ENCODE measurements around the gene C1QL4.
"Not testable (repeated sequence)": the region's sequence is repeated elsewhere in the genome, so short reads cannot be mapped to it uniquely, and the experiment has no call there.

The C1QL4 gene

DNA sequence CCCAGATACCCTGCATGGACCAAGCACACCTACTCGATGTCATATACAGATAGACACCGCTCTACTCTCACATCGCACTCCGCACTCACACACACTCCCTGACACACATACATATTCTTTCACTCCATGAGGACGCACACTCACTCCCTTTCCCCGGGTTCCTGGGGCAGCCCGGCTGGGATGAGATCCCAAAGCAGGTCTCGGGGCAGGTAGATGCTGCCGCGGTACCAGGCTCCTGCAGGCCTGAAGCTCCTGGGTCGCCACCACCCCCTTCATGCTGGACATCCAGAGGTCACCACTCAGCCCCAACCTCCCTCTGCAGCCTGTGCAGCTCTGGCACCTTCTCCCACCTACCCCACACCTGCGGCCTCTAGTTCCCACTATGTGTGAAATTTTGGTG is 2.3 kb downstream of the C1QL4 start:
- in situ Hi-C loops (cut with MboI; ENCODE audit: low sequenced_read_pairs) = loop anchor here (5.0 kb wide), 1 partner anchor 47 kb away; no protein-coding TSS in a partner anchor

DNA sequence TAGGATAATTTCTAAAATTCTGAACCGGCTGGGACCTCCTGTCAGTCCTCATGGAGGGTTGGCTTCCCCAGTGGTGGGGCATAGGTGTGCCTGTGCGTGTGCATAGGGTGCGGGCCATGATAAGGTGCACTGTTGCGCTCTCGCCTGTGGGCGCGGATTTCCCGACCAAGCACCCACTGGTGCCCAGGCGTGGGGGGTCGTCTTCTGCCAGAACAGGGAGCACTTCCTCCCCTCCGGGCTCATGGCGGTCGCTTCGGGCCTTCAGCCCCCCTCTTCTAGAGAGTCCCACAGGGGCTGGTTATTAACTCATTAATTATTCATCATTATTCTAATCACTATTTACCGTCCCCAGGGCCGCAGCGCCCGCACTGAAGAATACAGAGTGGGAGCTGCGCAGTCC is 2.8 kb downstream of the C1QL4 start:
- in situ Hi-C loops (cut with MboI; ENCODE audit: low sequenced_read_pairs) = no loop called here

DNA sequence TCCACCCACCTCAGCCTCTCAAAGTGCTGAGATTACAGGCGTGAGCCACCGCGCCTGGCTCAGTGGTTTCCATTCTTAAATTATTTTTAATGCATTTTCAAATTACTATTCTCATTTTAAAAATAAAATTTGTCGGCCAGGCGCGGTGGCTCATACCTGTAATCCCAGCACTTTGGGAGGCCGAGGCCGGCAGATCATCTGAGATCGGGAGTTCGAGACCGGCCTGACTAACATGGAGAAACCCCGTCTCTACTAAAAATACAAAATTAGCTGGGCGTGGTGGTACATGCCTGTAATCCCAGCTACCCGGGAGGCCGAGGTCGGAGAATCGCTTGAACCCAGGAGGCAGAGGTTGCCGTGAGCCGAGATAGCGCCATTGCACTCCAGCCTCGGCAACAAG is 3.2 kb downstream of the C1QL4 start:
- in situ Hi-C loops (cut with MboI; ENCODE audit: low sequenced_read_pairs) = not testable (repeated sequence)

DNA sequence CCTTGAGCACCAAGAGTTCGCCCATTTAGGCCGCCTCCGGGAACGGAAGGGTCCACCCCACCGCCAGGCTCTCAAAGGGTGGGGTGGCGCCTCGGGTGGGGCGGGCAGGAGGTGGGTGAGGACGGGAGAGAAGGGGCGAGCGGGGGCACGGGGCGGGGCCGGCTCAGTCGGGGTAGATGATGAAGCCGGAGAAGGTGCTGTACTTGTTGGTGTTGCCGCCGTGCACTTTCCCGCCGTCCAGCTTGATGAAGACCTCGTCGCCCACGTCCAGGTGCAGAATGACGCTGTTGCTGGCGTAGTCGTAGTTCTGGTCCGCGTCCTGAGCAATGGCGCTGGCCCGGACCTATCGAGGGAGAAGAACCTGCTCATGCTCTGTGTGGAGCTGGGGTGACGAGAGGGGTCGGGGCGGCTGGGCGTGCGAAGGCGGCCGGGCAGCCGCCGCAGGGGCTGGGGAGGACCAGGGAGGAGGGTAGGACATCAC is 4.1 kb downstream of the C1QL4 start:
- in situ Hi-C loops (cut with MboI; ENCODE audit: low sequenced_read_pairs) = no loop called here

DNA sequence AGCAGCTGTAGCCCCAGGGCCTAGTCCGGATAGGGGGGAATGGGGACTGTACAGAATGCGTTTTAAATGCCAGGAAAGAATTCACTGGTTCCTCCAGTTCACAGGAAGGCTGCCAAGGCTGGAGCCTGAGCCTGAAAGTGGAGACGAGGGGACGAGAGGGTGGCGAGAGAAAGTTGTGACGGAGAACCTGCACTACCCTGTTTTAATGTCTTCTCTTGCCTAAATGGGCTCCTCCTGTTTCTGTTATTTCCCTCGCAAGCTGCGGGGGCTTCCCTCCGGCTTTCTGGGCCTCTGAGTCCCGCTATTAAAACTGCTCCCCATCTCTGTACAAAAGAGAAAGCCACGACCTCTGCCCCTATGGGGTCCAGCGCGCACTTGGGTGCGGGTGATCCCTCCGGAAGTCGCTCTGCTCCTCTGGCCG is 4.5 kb downstream of the C1QL4 start:
- in situ Hi-C loops (cut with MboI; ENCODE audit: low sequenced_read_pairs) = no loop called here

DNA sequence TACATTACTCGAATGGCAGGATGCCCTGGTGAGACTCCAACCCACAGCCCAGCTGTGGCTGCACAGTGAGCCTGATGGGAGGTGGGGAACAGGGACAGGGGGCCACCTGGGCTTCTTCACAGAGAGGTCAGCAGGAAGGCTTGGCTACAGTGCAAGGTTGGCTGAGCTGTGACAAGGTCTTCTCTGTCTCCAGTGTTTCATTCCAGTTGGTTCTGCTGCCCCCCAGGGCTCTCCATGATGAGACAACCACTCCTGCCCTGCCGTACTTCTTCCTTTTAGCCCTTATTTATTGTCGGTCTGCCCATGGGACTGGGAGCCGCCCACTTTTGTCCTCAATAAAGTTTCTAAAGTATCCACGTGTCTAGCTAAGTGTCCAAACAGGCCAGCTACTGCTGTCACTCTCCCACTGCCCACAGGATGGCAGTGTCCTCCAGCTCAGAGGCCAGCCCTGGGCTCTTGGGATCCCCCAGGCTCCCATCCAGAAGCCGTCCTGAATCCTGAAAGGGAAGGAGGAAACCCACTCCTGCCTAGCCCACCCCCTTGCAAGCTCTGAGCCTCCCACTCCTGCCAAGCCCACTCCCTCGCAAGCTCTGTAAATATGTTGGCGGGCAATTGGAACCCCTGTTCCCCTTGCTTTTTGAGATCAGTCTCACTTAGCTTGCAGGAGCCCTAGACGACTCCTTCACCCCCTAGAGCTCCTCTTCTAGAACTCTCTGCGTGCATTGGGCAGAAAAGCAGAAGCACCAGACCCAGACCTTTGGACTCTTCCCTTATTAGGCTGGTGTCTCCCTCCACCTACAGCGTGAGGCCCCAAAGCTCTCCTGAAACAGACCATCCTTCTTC is 5.4 kb downstream of the C1QL4 start:
- in situ Hi-C loops (cut with MboI; ENCODE audit: low sequenced_read_pairs) = no loop called here

DNA sequence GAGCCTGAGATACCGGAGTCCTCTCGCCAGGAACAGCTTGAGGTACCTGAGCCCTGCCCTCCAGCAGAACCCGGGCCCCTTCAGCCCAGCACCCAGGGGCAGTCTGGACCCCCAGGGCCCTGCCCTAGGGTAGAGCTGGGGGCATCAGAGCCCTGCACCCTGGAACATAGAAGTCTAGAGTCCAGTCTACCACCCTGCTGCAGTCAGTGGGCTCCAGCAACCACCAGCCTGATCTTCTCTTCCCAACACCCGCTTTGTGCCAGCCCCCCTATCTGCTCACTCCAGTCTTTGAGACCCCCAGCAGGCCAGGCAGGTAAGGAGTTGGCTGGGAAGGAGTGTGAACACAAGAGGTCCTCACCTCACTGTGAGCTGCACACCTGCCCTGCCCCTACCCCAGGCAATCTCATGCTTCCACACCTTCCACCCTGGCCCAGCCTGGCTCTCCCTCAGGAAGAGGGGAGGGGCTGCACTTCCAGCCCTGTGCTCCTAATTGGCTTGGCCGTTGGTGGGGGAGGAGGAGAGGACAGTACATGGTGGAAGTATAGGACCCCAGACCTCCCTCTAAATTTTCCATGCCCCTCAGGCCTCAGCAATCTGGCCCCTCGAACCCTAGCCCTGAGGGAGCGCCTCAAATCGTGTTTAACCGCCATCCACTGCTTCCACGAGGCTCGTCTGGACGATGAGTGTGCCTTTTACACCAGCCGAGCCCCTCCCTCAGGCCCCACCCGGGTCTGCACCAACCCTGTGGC is 6.2 kb downstream of the C1QL4 start:
- in situ Hi-C loops (cut with MboI; ENCODE audit: low sequenced_read_pairs) = no loop called here

DNA sequence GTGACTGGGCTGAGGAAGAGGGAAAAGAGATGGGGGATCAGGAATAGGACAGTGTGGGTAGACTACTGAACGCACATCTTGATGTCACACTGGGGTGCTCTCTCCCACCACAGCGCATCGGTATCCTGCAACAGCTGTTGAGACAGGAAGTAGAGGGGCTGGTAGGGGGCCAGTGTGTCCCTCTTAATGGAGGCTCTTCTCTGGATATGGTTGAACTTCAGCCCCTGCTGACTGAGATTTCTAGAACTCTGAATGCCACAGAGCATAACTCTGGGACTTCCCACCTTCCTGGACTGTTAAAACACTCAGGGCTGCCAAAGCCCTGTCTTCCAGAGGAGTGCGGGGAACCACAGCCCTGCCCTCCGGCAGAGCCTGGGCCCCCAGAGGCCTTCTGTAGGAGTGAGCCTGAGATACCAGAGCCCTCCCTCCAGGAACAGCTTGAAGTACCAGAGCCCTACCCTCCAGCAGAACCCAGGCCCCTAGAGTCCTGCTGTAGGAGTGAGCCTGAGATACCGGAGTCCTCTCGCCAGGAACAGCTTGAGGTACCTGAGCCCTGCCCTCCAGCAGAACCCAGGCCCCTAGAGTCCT is 6.9 kb downstream of the C1QL4 start:
- in situ Hi-C loops (cut with MboI; ENCODE audit: low sequenced_read_pairs) = no loop called here

DNA sequence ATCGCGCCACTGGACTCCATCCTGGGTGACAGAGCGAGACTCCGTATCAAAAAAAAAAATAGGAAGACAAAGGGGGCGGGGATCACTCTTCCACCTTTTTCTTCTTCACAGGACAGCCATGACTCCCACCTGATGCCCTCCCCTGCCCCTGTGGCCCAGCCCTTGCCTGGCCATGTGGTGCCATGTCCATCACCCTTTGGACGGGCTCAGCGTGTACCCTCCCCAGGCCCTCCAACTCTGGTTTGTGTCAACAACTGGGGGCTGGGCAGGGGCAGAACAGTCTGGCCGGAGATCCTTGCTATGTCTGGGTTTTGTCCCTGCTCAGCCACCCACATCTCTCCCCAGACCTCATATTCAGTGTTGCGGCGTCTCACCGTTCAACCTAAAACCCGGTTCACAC is 8.2 kb downstream of the C1QL4 start:
- in situ Hi-C loops (cut with MboI; ENCODE audit: low sequenced_read_pairs) = no loop called here

DNA sequence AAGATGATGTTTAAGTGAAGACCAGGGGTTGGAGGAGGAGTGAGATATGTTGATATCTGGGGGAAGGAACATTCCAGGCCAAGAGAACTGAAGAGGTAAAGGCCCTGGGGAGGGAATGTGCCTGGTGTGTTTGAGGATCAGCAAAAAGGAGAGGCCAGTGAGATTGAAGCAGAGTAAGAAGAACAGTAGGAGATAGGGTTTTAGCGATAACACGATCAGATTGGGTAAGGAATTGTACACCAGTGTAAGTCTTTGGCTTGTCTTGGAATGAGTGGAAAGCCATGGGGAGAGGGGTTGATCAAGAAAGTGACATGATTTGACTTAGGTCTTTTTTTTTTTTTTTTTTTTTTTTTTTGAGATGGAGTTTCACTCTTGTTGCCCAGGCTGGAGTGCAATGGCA is 9.1 kb downstream of the C1QL4 start:
- in situ Hi-C loops (cut with MboI; ENCODE audit: low sequenced_read_pairs) = no loop called here

DNA sequence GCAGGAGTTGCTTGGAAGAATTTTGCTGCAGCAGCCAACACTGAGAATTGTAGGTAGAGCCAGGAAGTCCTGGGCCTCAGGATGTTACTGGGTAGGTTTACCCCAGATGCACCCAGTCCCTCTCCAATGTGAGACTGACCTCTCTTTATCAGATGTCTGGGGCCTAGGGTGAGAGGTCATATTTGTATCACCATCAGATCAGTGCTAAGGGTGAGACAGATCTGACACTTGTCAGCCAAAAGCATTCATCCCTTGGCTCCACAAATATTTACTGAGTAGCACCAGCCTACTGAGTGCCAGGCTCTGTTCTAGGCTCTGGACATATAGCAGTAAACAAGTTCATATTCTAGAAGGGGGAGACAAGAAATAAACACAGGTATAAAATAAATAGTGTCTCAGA is 9.6 kb downstream of the C1QL4 start:
- in situ Hi-C loops (cut with MboI; ENCODE audit: low sequenced_read_pairs) = no loop called here

DNA sequence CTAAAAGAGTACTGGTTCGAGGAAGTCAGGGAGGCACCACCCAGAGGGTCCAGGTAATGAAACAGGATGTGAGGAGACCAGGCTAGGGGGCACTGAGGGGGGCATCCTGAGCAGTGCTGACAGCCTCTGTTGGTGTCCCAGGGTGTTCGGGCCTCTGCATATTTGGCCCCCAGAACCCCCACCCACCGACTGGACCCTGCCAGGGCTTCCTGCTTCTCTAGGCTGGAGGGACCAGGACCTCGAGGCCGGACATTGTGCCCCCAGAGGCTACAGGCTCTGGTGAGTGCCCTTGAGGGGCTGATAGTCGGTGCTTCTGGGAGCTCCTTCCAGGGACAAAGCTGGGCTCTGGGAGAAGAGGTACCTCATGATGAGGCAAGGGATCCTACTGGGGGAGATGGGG is 11.4 kb downstream of the C1QL4 start:
- in situ Hi-C loops (cut with MboI; ENCODE audit: low sequenced_read_pairs) = no loop called here

DNA sequence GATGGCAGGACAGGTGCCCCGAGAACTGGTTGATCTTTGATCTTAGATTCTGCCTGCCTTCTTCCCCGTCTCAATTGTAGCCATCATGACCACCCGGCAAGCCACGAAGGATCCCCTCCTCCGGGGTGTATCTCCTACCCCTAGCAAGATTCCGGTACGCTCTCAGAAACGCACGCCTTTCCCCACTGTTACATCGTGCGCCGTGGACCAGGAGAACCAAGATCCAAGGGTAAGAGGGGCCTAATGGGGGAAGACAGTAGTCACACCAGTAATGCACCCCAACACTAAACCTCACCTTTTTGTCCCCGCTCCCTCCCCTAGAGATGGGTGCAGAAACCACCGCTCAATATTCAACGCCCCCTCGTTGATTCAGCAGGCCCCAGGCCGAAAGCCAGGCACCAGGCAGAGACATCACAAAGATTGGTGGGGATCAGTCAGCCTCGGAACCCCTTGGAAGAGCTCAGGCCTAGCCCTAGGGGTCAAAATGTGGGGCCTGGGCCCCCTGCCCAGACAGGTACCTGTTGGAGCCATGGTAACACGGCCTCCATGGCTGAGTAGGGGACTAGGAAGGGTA is 13.4 kb downstream of the C1QL4 start:
- in situ Hi-C loops (cut with MboI; ENCODE audit: low sequenced_read_pairs) = no loop called here

DNA sequence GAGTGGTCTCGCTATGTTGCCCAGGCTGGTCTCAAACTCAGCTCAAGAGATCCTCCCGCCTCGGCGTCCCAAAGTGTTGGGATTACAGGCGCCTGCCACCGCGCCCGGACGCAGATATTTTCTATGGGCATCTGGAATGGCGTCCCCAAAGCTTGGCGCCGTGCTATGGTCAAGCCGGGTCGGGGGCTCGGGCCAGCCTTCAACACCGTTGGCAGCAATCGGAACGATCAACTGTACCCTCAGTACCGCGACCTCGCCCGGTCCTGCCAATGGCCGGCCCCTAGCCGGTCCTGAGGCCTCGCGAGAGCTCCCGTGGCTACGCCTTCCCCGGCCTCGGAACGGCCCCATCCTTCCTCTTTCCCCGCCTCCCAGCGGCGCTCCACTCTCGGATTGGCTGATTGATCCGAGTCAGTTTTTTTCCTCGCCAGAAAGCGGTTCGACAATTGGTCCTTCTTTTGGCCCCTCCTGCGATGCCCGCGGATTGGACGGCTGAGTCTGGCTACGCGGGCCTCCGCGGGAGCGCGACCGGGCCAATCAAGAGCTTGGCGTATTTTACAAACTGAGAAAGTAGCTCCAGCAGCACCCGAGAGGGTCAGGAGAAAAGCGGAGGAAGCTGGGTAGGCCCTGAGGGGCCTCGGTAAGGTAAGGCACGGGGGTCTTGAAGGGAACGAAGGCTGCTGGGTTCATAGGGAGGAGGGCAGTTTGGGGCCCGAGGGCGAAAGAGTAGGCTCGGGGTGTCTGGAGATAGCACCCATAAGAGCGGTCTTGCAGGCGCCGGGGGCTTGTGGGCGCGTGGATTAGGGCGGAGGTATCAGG is 14.1 kb downstream of the C1QL4 start, which contains the start of gene TROAP:
Gene TROAP (plus strand): TSS at position 548 of the 816 bp plus-strand sequence. CDS start 354 bp downstream, outside the sequence.
- in situ Hi-C loops (cut with MboI; ENCODE audit: low sequenced_read_pairs) = no loop called here

DNA sequence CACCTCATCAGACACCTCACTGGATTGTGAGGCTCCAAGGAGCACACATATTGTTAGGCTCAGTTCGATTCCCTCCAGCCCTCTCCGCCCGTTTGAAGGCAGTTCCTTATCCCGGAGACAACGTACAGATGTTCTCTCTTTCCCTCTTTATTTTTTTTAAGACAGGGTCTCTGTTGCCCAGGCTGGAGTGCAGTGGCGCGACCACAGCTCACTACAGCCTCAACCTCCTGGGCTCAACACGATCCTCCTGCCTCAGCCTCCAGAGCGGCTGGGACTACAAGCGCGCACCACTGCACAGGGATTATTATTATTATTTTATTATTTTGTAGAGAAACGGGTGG is 14.7 kb downstream of the C1QL4 start:
- in situ Hi-C loops (cut with MboI; ENCODE audit: low sequenced_read_pairs) = no loop called here

DNA sequence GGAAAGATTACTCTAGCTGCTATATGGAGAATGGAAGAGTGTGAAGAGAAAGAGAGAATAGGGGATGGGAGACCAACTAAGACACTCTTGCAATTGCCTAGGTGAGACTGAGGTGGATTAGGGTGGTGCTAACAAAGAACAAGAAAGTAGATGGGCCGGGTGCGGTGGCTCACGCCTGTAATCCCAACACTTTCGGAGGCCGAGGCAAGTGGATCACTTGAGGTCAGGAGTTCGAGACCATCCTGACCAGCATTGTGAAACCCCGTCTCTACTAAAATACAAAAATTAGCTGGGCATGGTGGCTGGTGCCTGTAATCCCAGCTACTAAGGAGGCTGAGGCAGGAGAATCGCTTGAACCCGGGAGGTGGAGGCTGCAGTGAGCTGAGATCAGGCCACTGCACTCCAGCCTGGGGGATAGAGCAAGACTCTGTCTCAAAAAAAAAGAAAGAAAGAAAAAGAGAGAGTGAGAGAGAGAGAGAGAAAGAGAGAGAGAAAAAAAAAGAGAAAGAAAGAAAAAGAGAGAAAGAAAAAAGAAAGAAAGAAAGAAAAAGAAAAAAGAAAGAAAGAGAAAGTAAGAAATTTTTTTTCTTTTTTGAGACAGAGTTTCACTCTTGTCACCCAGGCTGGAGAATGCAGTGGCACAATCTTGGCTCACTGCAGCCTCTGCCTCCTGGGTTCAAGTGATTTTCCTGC is 16.4 kb downstream of the C1QL4 start:
- in situ Hi-C loops (cut with MboI; ENCODE audit: low sequenced_read_pairs) = not testable (repeated sequence)

DNA sequence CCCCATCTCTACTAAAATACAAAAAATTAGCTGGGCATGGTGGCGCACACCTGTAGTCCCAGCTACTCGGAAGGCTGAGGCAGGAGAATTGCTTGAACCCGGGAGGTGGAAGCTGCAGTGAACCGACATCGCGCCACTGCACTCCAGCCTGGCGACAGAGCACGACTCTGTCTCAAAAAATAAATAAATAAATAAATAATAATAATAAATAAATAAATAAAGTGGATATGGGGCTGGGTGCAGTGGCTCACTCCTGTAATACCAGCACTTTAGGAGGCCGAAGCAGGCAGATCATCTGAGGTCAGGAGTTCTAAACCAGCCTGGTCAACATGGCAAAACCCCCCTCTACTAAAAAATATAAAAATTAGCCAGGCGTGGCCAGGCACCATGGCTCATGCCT is 19.9 kb downstream of the C1QL4 start:
- in situ Hi-C loops (cut with MboI; ENCODE audit: low sequenced_read_pairs) = not testable (repeated sequence)

DNA sequence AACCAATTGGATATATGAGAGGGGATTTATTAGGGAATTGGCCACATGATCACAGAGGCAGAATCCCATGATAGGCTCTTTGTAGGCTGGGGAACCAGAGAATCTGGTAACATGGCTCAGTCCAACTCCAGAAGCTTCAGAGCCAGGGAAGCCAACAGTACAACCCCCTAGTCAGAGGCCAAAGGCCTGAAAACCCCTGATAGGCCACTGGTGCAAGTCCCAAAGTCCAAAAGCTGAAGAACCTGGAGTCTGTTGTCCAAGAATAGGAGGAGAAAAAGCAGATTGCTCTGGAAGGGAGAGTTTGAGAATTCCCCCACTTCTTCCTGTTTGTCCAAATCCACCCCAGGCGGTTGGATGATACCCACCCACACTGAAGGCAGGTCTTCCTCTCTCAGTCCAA is 22.2 kb downstream of the C1QL4 start:
- in situ Hi-C loops (cut with MboI; ENCODE audit: low sequenced_read_pairs) = no loop called here

DNA sequence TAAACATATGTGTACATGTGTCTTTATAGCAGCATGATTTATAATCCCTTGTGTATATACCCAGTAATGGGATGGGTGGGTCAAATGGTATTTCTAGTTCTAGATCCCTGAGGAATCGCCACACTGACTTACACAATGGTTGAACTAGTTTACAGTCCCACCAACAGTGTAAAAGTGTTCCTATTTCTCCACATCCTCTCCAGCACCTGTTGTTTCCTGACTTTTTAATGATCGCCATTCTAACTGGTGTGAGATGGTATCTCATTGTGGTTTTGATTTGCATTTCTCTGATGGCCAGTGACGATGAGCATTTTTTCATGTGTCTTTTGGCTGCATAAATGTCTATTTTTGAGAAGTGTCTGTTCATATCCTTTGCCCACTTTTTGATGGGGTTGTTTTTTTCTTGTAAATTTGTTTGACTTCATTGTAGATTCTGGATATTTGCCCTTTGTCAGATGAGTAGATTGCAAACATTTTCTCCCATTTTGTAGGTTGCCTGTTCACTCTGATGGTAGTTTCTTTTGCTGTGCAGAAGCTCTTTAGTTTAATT is 26.5 kb downstream of the C1QL4 start:
- in situ Hi-C loops (cut with MboI; ENCODE audit: low sequenced_read_pairs) = not testable (repeated sequence)

DNA sequence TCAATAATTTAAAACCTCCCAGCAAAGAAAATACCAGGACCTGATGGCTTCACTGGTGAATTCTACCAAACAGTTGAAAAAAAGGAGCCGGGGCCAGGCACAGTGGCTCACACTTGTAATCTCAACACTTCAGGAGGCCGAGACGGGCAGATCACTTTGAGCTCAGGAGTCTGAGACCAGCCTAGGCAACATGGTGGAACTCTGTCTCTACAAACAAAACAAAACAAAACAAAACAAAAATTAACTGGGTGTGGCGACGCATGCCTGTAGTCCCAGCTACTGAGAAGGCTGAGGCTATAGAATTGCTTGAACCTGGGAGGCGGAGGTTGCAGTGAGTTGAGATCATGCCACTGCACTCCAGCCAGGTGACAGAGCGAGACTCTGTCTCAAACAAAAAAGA is 27.6 kb downstream of the C1QL4 start:
- in situ Hi-C loops (cut with MboI; ENCODE audit: low sequenced_read_pairs) = no loop called here
